Adrenal gland (tissue), 5 donors: ENCODE measurements around the gene MRC2.

Source experiments
- POLR2A ChIP-seq, 2 donors: fragments of 450-650 bp; IDR thresholded peaks; one replicate each; pipeline ENCODE4 v1.6.1; 2017; ENCODE audit warnings: antibody characterized with exemption in 2 of 2, mild to moderate bottlenecking in 2 of 2, moderate library complexity in 1 of 2
- TF ChIP-seq, protein P1 (sequence below), 6 experiments: fragments of 450-650 bp in 4 of 6; fragments of 200-600 bp in 2 of 6; sonication (generic) in 1 of 6; IDR thresholded peaks; 1 replicate in 5 of 6; 2 replicates in 1 of 6; pipeline versions ENCODE4 v1.5.1 to v1.8.0; 2016 to 2021; ENCODE audit warnings: antibody characterized with exemption in 6 of 6, mild to moderate bottlenecking in 2 of 6, moderate library complexity in 1 of 6
- donor health status: DM: no; HTN: no; CAD: no.

- TF ChIP-seq, protein P1, sequence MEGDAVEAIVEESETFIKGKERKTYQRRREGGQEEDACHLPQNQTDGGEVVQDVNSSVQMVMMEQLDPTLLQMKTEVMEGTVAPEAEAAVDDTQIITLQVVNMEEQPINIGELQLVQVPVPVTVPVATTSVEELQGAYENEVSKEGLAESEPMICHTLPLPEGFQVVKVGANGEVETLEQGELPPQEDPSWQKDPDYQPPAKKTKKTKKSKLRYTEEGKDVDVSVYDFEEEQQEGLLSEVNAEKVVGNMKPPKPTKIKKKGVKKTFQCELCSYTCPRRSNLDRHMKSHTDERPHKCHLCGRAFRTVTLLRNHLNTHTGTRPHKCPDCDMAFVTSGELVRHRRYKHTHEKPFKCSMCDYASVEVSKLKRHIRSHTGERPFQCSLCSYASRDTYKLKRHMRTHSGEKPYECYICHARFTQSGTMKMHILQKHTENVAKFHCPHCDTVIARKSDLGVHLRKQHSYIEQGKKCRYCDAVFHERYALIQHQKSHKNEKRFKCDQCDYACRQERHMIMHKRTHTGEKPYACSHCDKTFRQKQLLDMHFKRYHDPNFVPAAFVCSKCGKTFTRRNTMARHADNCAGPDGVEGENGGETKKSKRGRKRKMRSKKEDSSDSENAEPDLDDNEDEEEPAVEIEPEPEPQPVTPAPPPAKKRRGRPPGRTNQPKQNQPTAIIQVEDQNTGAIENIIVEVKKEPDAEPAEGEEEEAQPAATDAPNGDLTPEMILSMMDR (IDR thresholded peaks at IDR 0.05): no peak
- TF ChIP-seq POLR2A (IDR thresholded peaks at IDR 0.05): no peak
These were observed 16.2 kb upstream of the MRC2 start for GRCh38 chr17:62611292-62611691.
